NCI-H345 (cell line): ENCODE results near the gene MTMR1.

Experiments
- DNase-seq: peaks from one replicate; lab custom pipeline; 2025; lab: John Stamatoyannopoulos, UW

Gene MTMR1

GRCh38 chrX:150779385-150779784 lies 86.2 kb downstream of the MTMR1 start:
- no peak for DNase-seq

- no peak for DNase-seq
Observed at GRCh38 chrX:150781677-150782076, 88.5 kb downstream of the MTMR1 start.

DNA sequence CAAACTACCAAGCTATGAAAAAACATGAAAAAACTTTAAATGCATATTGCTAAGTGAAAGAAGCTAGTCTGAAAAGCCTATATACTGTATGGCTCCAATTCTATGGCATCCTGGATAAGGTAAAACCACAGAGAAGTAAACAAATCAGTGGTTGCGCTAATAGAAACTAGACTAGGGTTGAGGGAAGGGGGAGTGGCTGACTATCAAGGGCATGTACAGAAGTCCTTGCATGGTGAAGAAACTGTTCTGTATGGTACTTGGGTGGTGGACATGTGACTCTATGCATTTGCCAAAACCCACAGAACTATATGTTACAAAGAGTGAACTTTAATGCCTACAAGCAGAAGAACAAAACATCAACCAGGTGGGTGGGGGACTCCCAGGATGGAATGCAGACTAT lies 96.8 kb downstream of the MTMR1 start:
- no peak for DNase-seq

GRCh38 chrX:150792949-150793527 lies 99.8 kb downstream of the MTMR1 start:
- no peak for DNase-seq

- DNase-seq = no peak
Observed at GRCh38 chrX:150805736-150806135, 112.5 kb downstream of the MTMR1 start.

GRCh38 chrX:150806827-150807226 lies 113.6 kb downstream of the MTMR1 start:
- no peak for DNase-seq

DNA sequence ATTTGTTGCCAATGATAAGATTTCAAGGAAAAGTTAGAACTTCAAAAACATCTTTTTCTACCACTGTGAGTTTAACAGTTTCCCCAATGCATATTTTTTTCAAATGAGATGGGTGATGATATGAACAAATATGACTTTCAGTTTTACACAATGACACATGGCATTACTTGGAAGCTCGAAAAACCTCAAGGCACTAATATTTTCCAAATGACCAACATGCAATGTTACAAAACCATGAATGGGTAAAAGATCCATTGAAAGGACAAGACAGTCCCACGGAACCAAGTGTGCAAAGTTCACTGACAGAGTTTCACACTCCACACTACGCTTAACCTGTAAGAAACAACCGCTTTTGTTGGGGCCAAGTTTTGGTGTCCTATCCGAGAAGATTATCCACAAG lies 120.7 kb downstream of the MTMR1 start:
- DNase-seq = no peak
